ENCODE data around the gene GSN.

GRCh38 chr9:121319383-121319780, 51.4 kb downstream of the GSN start:
- TF ChIP-seq, protein P1, sequence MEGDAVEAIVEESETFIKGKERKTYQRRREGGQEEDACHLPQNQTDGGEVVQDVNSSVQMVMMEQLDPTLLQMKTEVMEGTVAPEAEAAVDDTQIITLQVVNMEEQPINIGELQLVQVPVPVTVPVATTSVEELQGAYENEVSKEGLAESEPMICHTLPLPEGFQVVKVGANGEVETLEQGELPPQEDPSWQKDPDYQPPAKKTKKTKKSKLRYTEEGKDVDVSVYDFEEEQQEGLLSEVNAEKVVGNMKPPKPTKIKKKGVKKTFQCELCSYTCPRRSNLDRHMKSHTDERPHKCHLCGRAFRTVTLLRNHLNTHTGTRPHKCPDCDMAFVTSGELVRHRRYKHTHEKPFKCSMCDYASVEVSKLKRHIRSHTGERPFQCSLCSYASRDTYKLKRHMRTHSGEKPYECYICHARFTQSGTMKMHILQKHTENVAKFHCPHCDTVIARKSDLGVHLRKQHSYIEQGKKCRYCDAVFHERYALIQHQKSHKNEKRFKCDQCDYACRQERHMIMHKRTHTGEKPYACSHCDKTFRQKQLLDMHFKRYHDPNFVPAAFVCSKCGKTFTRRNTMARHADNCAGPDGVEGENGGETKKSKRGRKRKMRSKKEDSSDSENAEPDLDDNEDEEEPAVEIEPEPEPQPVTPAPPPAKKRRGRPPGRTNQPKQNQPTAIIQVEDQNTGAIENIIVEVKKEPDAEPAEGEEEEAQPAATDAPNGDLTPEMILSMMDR (IDR thresholded peaks at IDR 0.05) = no peak
- TF ChIP-seq POLR2AphosphoS5 (IDR thresholded peaks at IDR 0.05) = no peak
- TF ChIP-seq POLR2A (IDR thresholded peaks at IDR 0.05) = no peak
- TF ChIP-seq EP300 (IDR thresholded peaks at IDR 0.05) = no peak

Measured in gastroesophageal sphincter (tissue), 3 donors.